Measurements from ENCODE around the gene ARMC9. TPM values are rescaled to one million over a fixed set of nuclear protein-coding genes. Genes with fewer than 3 reads are reported as not detected.
A peak's percentile ranks its signal among the peaks of the same experiment; 100 is the strongest.

The ARMC9 gene
- total RNA-seq, 1 donor from 2014 or later, result 43.1 TPM

- Histone ChIP-seq H3K27me3 (ENCODE audit: low read depth) (no peaks in the 10 kb centered on the region), H3K4me3 (no peak overlapping the region), H3K36me3 (no peaks in the 10 kb centered on the region), H3K9me3 (no peaks in the 10 kb centered on the region), H3K4me1 (peaks cover 6% of the 10 kb centered on the region), H3K27ac (no peak overlapping the region)
- no peak for DNase-seq
- no peak for TF ChIP-seq CTCF (IDR thresholded peaks at IDR 0.05)
- intact Hi-C loops (cut with DNase I), result no loop called here
- ATAC-seq, result peak in 1 of 2 donors; percentile 59
Observed at GRCh38 chr2:231315896-231316295, 117.5 kb downstream of the ARMC9 start.

GRCh38 chr2:231317579-231317978, 119.1 kb downstream of the ARMC9 start:
- ATAC-seq, result no peak
- intact Hi-C loops (cut with DNase I), result no loop called here

GRCh38 chr2:231318436-231318835, 120.0 kb downstream of the ARMC9 start:
- H3K27ac ChIP-seq, result no peak overlapping the region
- intact Hi-C loops (cut with DNase I), result no loop called here
- H3K4me3 ChIP-seq, result no peak overlapping the region
- H3K9me3 ChIP-seq, result no peaks in the 10 kb centered on the region
- TF ChIP-seq CTCF (IDR thresholded peaks at IDR 0.05), result no peak
- ATAC-seq, result no peak
- DNase-seq, result no peak
- H3K27me3 ChIP-seq (ENCODE audit: low read depth), result no peaks in the 10 kb centered on the region
- H3K4me1 ChIP-seq, result peaks cover 18% of the 10 kb centered on the region
- H3K36me3 ChIP-seq, result no peaks in the 10 kb centered on the region

More at GRCh38 chr2:231317579-231317978, 119.1 kb downstream of the ARMC9 start:
- Histone ChIP-seq H3K36me3 (no peaks in the 10 kb centered on the region), H3K4me1 (peaks cover 14% of the 10 kb centered on the region), H3K9me3 (no peaks in the 10 kb centered on the region), H3K27me3 (ENCODE audit: low read depth) (no peaks in the 10 kb centered on the region), H3K27ac (no peak overlapping the region), H3K4me3 (no peak overlapping the region)
- no peak for TF ChIP-seq CTCF (IDR thresholded peaks at IDR 0.05)
- no peak for DNase-seq

GRCh38 chr2:231318954-231319353, 120.5 kb downstream of the ARMC9 start:
- DNase-seq (no peak), ATAC-seq (no peak)
- no peaks in the 10 kb centered on the region for H3K27me3 ChIP-seq (ENCODE audit: low read depth)
- no peaks in the 10 kb centered on the region for H3K36me3 ChIP-seq
- intact Hi-C loops (cut with DNase I), result no loop called here
- peaks cover 18% of the 10 kb centered on the region for H3K4me1 ChIP-seq
- no peaks in the 10 kb centered on the region for H3K9me3 ChIP-seq
- no peak overlapping the region for H3K27ac ChIP-seq
- no peak for TF ChIP-seq CTCF (IDR thresholded peaks at IDR 0.05)
- H3K4me3 ChIP-seq, result no peak overlapping the region

- ATAC-seq, result no peak
- H3K9me3 ChIP-seq, result no peaks in the 10 kb centered on the region
- H3K27me3 ChIP-seq (ENCODE audit: low read depth), result no peaks in the 10 kb centered on the region
- no peak overlapping the region for H3K4me3 ChIP-seq
- no peak overlapping the region for H3K27ac ChIP-seq
- H3K4me1 ChIP-seq, result peaks cover 18% of the 10 kb centered on the region
- intact Hi-C loops (cut with DNase I), result no loop called here
- no peak for DNase-seq
- no peak for TF ChIP-seq CTCF (IDR thresholded peaks at IDR 0.05)
- no peaks in the 10 kb centered on the region for H3K36me3 ChIP-seq
Observed at GRCh38 chr2:231319867-231320266, 121.4 kb downstream of the ARMC9 start.

- ATAC-seq, result peak; percentile 72 to 76
- peak overlapping the region; percentile 53 for H3K27ac ChIP-seq
- DNase-seq, result peak; percentile 57
Observed at GRCh38 chr2:231321021-231321420, 122.6 kb downstream of the ARMC9 start.

More at GRCh38 chr2:231321021-231321420, 122.6 kb downstream of the ARMC9 start:
- H3K4me3 ChIP-seq, result no peak overlapping the region
- no peak for TF ChIP-seq CTCF (IDR thresholded peaks at IDR 0.05)
- no peaks in the 10 kb centered on the region for H3K27me3 ChIP-seq (ENCODE audit: low read depth)
- intact Hi-C loops (cut with DNase I), result no loop called here
- H3K4me1 ChIP-seq, result peaks cover 18% of the 10 kb centered on the region
- peaks cover 4% of the 10 kb centered on the region for H3K36me3 ChIP-seq
- H3K9me3 ChIP-seq, result no peaks in the 10 kb centered on the region
